Right ventricle myocardium inferior (tissue), 1 donor: ENCODE measurements around the gene FXYD7. TPM values are rescaled to one million over a fixed set of nuclear protein-coding genes. Genes with fewer than 3 reads are reported as not detected.

ENCODE experiments used
- ATAC-seq: fragments of 200-7000 bp; cut with Tn5 transposase; one replicate; pipeline ENCODE4 v1.9.1; 2020; ENCODE audit warnings: mild to moderate bottlenecking, moderate library complexity
- DNase-seq: peaks from one replicate; pipeline ENCODE4 v3.0.0; 2021; ENCODE audit errors: missing footprints
- intact Hi-C: fragments of 100-400 bp; cut with DNase I; formaldehyde crosslinking; loops from one replicate; pipeline ENCODE4 v1.11.0; 2022
- total RNA-seq: library from RNA; stranded (reverse); fragmentation: NEBNext Ultra II Directional; extraction: Animal tissue kit (Norgen Biotek cat#: 25700); gene quantifications from one replicate; pipeline ENCODE4 v1.2.1, GENCODE V29; 2021
- donor health status: DM: no; HTN: yes; CAD: no; lungs with severe emphysema.

Gene FXYD7
- total RNA-seq, 1 donor from 2014 or later, result not detected

GRCh38 chr19:35155441-35155840 lies 12.4 kb downstream of the FXYD7 start:
- ATAC-seq, result no peak
- intact Hi-C loops, result no loop called here
- DNase-seq, result no peak

GRCh38 chr19:35155981-35156672 lies 13.1 kb downstream of the FXYD7 start:
- intact Hi-C loops, result no loop called here
- no peak for DNase-seq
- no peak for ATAC-seq

DNA sequence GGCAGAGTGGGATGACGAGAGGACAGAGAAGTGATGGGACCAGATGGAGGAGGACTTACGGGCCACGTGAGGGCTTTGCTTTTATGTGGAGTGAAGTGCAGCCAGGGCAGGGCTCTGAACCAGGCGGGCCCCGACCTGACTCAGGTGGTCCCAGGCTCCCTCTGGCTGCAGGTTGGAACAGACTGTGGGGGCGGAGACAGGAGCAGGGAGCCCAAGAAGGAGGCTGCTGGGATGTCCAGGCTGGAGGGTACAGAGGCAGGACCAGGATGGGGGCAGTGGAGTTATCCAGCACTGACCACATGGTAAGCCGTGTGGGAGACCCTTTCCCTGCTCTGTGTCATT lies 13.6 kb downstream of the FXYD7 start:
- no peak for DNase-seq
- intact Hi-C loops, result no loop called here
- ATAC-seq, result no peak

- intact Hi-C loops, result no loop called here
- no peak for DNase-seq
- ATAC-seq, result no peak
Observed at GRCh38 chr19:35157431-35157830, 14.4 kb downstream of the FXYD7 start.

DNA sequence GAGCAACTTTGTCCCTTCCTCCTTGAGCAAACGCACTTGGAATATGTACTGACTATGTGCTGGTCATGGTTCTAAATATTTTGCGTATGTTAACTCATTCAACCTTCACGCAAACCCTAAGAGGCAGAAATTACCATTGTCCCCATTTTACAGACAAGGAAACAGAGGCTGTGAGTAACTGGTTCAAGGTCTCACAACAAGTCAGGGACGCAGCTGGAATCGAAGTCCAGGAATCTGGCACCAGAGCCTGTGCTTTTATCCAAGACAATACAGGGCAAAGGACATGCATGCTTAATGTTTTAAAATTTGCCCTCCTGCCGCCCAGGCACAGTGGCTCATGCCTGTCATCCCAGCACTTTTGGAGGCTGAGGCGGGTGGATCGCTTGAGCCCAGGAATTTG lies 16.6 kb downstream of the FXYD7 start:
- intact Hi-C loops, result no loop called here

GRCh38 chr19:35160629-35161433 lies 17.8 kb downstream of the FXYD7 start:
- ATAC-seq, result no peak
- intact Hi-C loops, result no loop called here
- no peak for DNase-seq

More for the DNA sequence above, 16.6 kb downstream of the FXYD7 start:
- DNase-seq, result no peak
- ATAC-seq, result no peak

- no peak for DNase-seq
- no peak for ATAC-seq
- intact Hi-C loops, result no loop called here
Observed at GRCh38 chr19:35161434-35161743, 18.3 kb downstream of the FXYD7 start.

DNA sequence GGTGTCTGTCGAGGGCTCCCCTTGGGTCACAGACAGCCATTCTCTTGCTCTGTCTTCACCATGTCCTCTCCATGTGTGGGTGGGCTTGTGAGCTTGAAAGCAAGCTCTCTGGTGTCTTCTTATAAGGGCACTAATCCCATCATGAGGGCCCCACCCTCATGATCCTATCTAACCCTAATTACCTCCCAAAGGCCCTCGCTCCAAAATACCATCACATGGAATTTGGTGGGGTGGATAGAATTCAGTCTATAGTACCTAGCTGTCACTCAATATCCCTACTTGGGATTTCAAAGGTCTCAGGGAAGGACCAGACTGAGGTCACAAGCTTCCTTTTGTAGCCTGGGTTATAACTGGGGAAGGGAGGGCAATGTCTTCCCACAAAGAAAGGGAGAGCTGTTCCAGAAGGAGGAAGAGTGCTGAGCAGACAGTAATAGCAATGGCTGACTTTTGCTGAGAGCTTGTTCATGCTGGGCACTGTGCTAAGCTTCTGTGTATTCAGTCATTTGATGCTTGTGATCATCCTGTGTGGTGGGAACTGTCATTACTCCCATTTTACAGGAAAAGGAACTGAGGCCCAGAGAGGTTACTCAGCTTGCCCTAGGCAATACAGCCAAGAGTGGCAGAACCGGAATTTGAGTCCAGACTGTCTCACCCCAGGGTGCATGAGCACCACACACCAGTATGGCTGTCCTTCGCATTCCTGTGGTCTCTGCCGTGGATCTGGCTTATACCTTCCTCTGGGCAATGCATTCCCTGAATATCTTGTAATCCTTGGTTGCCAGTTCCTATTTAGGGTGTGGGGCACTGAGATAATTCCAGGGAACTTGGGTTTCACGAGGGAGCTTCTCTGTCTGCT lies 19.6 kb downstream of the FXYD7 start:
- no peak for ATAC-seq
- intact Hi-C loops, result no loop called here
- no peak for DNase-seq

DNA sequence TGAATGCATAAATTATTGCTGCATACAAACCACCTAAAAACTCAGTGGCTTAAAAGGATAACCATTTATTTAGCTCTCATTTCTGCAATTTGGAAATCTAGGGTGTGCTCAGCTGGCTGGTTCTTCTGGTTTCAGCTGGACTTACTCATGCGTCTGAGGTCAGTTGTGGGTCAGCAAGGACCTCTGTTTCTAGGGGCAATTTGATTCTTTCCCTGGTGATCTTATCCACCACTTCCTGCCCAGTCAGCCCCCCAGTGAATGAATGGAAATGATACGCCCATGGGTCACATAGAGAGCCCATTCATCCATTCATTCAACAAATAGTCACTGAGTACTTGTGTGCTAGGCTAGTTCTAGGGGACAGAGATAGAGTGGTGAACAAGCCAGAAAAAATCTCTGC lies 21.4 kb downstream of the FXYD7 start:
- no peak for ATAC-seq
- DNase-seq, result no peak
- intact Hi-C loops, result no loop called here

DNA sequence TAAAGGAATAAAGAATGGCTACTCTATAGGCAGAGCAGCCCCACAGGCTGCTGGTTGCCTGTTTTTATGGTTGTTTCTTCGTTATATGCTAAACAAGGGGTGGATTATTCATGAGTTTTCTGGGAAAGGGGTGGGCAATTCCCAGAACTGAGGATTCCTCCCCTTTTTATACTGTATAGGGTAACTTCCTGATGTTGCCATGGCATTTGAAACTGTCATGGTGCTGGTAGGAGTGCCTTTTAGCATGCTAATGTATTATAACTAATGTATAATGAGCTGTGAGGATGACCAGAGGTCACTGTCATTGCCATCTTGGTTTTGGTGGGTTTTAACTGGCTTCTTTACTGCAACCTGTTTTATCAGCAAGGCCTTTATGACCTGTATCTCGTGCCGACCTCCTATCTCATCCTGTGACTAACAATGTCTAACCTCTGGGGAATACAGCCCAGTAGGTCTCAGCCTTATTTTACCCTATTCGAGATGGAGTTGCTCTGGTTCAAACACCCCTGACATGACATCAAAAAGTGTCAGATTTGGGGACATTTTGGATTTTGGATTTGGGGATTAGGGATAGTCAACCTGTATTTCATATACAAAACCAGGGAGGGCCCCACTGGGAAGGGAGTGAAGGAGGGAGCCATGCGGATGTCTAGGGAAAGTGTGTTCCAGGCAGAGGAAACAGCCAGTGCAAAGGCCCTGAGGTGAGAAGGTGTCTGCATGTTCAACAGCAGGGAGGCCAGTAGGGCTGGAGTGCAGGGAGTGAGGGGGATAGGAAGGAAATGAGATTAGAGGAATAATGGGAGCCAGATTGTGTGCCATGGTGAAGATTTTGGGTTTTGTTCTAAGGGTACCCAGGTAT lies 22.4 kb downstream of the FXYD7 start:
- no peak for ATAC-seq
- intact Hi-C loops, result no loop called here
- DNase-seq, result no peak

GRCh38 chr19:35166100-35167063 lies 23.3 kb downstream of the FXYD7 start:
- ATAC-seq (no peak), DNase-seq (no peak)
- intact Hi-C loops, result no loop called here

GRCh38 chr19:35167251-35168119 lies 24.4 kb downstream of the FXYD7 start:
- intact Hi-C loops, result no loop called here
- DNase-seq (no peak), ATAC-seq (no peak)

DNA sequence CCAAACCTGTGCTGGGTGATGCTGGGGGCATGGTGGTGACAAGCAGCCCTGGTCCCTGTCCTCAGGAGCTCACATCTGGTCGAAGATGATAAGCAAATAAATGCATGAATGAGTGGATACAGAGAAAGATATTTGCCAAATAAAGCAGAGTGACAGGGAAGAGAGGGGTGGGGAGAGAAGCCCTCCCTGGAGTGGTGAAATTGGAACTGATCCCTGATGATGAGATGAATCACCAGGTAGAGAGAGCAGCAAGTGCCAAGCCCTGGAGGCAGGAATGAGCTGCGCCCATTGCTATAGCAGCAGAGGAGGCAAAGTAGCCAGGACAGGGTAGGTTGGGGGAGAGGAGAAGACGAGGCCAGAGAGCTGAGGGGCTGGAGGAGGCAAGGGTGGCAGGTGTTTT lies 25.1 kb downstream of the FXYD7 start:
- intact Hi-C loops, result no loop called here
- DNase-seq (no peak), ATAC-seq (no peak)

GRCh38 chr19:35169221-35169995 lies 26.4 kb downstream of the FXYD7 start:
- intact Hi-C loops, result no loop called here
- ATAC-seq, result no peak

GRCh38 chr19:35170359-35171061 lies 27.5 kb downstream of the FXYD7 start:
- no peak for ATAC-seq
- intact Hi-C loops, result no loop called here
- DNase-seq, result no peak

More at GRCh38 chr19:35169221-35169995, 26.4 kb downstream of the FXYD7 start:
- DNase-seq, result no peak

DNA sequence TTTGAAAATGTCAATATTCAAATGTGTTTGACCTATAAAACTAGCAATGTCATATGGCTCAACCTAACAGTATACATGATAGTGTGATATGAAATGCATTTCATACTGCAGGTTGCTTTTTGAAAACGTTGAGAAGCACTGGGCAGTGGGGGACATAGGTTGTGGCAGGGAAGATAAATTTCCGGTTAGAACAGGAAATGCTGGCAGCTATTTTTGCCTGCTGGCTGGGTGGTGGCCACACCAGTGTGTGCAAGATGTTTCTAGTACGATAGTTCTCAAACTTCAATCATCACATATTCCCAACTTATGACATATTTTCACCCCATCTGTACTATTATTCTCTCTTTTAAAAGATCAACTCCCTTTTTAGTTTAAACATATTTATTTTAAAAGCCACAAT lies 28.7 kb downstream of the FXYD7 start:
- no peak for DNase-seq
- ATAC-seq, result no peak
- intact Hi-C loops, result no loop called here
